ENCODE data around the gene HOXB3. TPM values are rescaled to one million over a fixed set of nuclear protein-coding genes. Genes with fewer than 3 reads are reported as not detected.

HOXB3 gene
- total and polyA plus RNA-seq, 12 donors = 2.3 to 28.8 (median 8.8) TPM

DNA sequence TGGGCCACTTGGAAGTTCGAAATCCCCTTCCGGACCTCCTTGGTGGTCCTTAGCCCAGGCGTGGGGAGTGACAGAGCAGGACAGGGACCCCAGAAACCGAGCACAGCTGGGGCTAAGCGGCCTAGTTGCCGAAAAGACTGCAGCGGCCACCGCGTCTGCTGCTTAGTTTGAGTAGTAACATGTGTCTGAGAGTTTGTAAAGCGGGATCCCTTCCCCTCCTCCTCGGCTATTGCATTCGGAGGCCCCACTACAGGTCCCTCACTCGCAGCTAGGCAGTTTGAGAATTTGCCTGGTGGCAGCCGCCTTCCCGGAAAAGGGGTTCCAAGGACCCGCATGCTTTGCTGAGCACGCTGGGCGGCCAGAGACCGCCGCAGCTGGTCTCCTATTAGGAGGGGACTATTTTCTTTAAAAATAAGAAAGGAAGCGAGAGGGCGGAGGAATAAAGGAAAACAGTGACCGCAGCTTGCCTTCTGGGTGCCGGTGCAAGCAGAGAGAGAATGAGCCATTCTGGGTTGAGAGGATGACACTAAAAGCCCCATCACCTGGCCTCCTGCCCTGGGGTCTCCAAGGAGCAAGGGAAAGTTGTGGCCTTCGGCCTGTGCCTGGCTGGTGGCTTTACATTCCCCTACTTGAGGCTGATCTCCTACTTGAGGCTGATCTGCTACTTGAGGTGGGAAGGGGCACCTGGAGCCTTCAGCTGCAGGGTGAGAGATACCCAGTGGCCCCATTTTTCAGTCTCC is 4.7 kb upstream of the HOXB3 start:
- Histone ChIP-seq H3K36me3 (replicated peaks in 1 of 2) (peaks cover 0 to 13% of the 10 kb centered on the region in 2 donors), H3K4me3 (no peak overlapping the region), H3K4me1 (replicated peaks in 1 of 2) (peaks cover 0 to 33% of the 10 kb centered on the region in 2 donors), H3K9me3 (replicated peaks in 1 of 3) (no peaks in the 10 kb centered on the region), H3K27me3 (no peaks in the 10 kb centered on the region), H3K27ac (peak overlapping the region in 1 of 5 donors; percentile 66)
- intact Hi-C loops (cut with DNase I) = loop anchor here (5.0 to 10.0 kb wide), 2 partner anchors 250 to 257 kb away; no protein-coding TSS in a partner anchor
- 68 to 87% (median 81%) methylated on average over 23 to 25 of the region's 25 CpGs for WGBS, 4 donors
- no peak for TF ChIP-seq POLR2A (IDR thresholded peaks at IDR 0.05)
- no peak for TF ChIP-seq CTCF (IDR thresholded peaks at IDR 0.05)
- no peak for DNase-seq

DNA sequence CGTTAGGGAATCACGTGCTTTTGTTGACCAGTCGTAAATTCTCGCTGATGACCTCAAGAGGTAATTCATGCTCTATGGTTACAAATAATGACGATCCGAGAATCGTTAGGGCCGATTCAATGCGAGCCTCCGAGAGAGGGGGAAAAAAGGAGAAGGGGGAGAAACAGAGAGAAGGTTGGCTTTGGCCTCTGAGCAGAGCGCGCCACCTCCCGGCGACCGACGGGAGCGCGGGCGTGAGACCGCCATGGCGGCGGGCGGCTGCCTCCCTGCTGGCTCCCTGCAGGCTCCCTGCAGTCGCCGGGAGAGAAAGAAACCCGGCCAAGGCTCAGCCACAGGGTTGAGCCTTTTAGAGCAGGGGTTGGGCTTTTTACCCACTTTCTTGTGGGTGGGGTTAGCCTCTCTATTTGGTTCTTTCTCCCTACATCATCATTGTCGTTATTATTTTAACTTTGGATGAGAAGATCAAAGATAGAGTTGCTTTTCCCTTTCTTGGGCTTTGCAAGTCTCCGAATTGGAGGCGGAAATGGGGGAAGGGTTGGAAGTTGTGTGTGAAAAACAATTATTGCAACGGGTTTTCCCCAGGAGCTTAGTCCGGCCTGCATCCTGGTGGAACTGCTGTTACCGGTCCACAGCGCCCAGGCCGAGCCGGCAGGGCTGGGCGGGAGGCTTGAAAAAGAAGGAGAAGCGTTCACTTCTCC is 3.9 kb upstream of the HOXB3 start:
- peak; percentile 77 to 91 (median 84) for DNase-seq
- Histone ChIP-seq H3K9me3 (replicated peaks in 1 of 3) (no peaks in the 10 kb centered on the region), H3K4me3 (peak overlapping the region in 2 of 4 donors; percentile 41 to 54), H3K27ac (peak overlapping the region in 3 of 5 donors; percentile 53 to 66 (median 62)), H3K27me3 (no peaks in the 10 kb centered on the region), H3K36me3 (replicated peaks in 1 of 2) (peaks cover 0 to 13% of the 10 kb centered on the region in 2 donors), H3K4me1 (replicated peaks in 1 of 2) (peaks cover 0 to 33% of the 10 kb centered on the region in 2 donors)
- WGBS, 4 donors = 14 to 37% (median 15%) methylated on average over 17 to 37 of the region's 37 CpGs
- intact Hi-C loops (cut with DNase I) = loop anchor here in 1 of 2 donors (10.0 kb wide), 1 partner anchor 249 kb away; no protein-coding TSS in a partner anchor
- peak; percentile 22 to 27 for TF ChIP-seq POLR2A (IDR thresholded peaks at IDR 0.05)
- TF ChIP-seq CTCF (IDR thresholded peaks at IDR 0.05) = peak; percentile 88 to 94 (median 92)

- intact Hi-C loops (cut with DNase I) = loop anchor here in 1 of 2 donors (10.0 kb wide), 1 partner anchor 248 kb away; no protein-coding TSS in a partner anchor
- Histone ChIP-seq H3K27me3 (no peaks in the 10 kb centered on the region), H3K9me3 (replicated peaks in 1 of 3) (no peaks in the 10 kb centered on the region), H3K4me1 (replicated peaks in 1 of 2) (peaks cover 0 to 29% of the 10 kb centered on the region in 2 donors), H3K4me3 (peak within 1 kb of the TSS in 2 of 4 donors; percentile 41 to 54), H3K36me3 (replicated peaks in 1 of 2) (peaks cover 0 to 13% of the 10 kb centered on the region in 2 donors), H3K27ac (peak within 1 kb of the TSS in 3 of 5 donors; percentile 53 to 79 (median 62))
- no peak for TF ChIP-seq POLR2A (IDR thresholded peaks at IDR 0.05)
- TF ChIP-seq CTCF (IDR thresholded peaks at IDR 0.05) = no peak
- WGBS, 4 donors = 5 to 19% (median 8%) methylated on average over 14 to 50 of the region's 50 CpGs
- DNase-seq = peak in 3 of 7 donors; percentile 46 to 52 (median 46)
These were observed 3.2 kb upstream of the HOXB3 start, which contains the start of gene HOXB5 for GRCh38 chr17:48593126-48593829. HOXB5 (minus strand) TSS chr17:48593779; CDS start chr17:48593682, 97 bp downstream.
